B cell (primary cell): ENCODE data around the gene IGFBP7. TPM values are rescaled to one million over a fixed set of nuclear protein-coding genes. Genes with fewer than 3 reads are reported as not detected.

Experiments used
- ATAC-seq: fragments of 200-7000 bp; cut with Tn5 transposase; one replicate; pipeline ENCODE4 v1.10.0; 2021; ENCODE audit warnings: low read depth, mild to moderate bottlenecking, moderate number of reproducible peaks, moderate library complexity
- CTCF ChIA-PET: fragments of 350-600 bp; sonication (Branson Sonifier 250); formaldehyde crosslinking; loops from one replicate; lab custom pipeline; 2021; ENCODE audit warnings: antibody characterized with exemption, inconsistent platforms; lab: Charles Lee
- POLR2A ChIA-PET: fragments of 350-600 bp; sonication (Branson Sonifier 250); formaldehyde crosslinking; loops from one replicate; lab custom pipeline; 2021; ENCODE audit warnings: antibody characterized with exemption; lab: Charles Lee
- DNase-seq: peaks from one replicate; pipeline ENCODE4 v3.0.0; 2013
- H2AFZ ChIP-seq: 2 replicates; pipeline ENCODE4 v1.6.1; 2012; ENCODE audit warnings: mild to moderate bottlenecking, low read depth, low read length; ENCODE audit not compliant: insufficient read depth, poor library complexity, severe bottlenecking
- H3K27ac ChIP-seq, 2 donors: 1 replicate in 1 of 2; 2 replicates in 1 of 2; pipeline ENCODE4 v1.5.1; 2012 to 2013; ENCODE audit warnings: low read length in 2 of 2, mild to moderate bottlenecking in 2 of 2, moderate library complexity in 1 of 2
- H3K27me3 ChIP-seq, 4 experiments: fragments of 200-600 bp in 1 of 4; sonication (generic) in 1 of 4; replicated peaks in 1 of 4; 1 replicate in 2 of 4; 2 replicates in 2 of 4; pipeline versions ENCODE4 v1.6.1 to v1.7.0; 2013 to 2016; ENCODE audit warnings: low read length in 3 of 4, mild to moderate bottlenecking in 2 of 4, mixed read lengths in 1 of 4, moderate library complexity in 1 of 4; ENCODE audit not compliant: insufficient read depth in 4 of 4, control insufficient read depth in 3 of 4; ENCODE audit errors: control extremely low read depth in 1 of 4
- H3K36me3 ChIP-seq, 2 experiments: replicated peaks in 1 of 2; 1 replicate in 1 of 2; 2 replicates in 1 of 2; pipeline versions ENCODE4 v1.6.1 to v1.7.1; 2013; ENCODE audit warnings: low read length in 1 of 2; ENCODE audit not compliant: insufficient read depth in 2 of 2, control insufficient read depth in 1 of 2; ENCODE audit errors: control extremely low read depth in 1 of 2, extremely low read depth in 1 of 2
- H3K4me1 ChIP-seq, 2 donors: fragments of 200-600 bp in 1 of 2; sonication (generic) in 1 of 2; 1 replicate in 1 of 2; 2 replicates in 1 of 2; pipeline versions ENCODE4 v1.5.1 to v1.6.1; 2013 to 2017; ENCODE audit warnings: low read length in 2 of 2; ENCODE audit not compliant: control insufficient read depth in 2 of 2, insufficient read depth in 2 of 2
- H3K4me2 ChIP-seq: replicated peaks from 2 replicates; pipeline ENCODE3; 2012; ENCODE audit warnings: mild to moderate bottlenecking, low read depth, low read length; ENCODE audit not compliant: poor library complexity, severe bottlenecking
- H3K4me3 ChIP-seq, 5 experiments: fragments of 200-600 bp in 1 of 5; sonication (generic) in 1 of 5; 1 replicate in 3 of 5; 2 replicates in 2 of 5; pipeline versions ENCODE4 v1.5.1 to v1.7.0; 2011 to 2016; ENCODE audit warnings: low read length in 4 of 5, mild to moderate bottlenecking in 4 of 5, low read depth in 2 of 5, control low read depth in 1 of 5, moderate library complexity in 1 of 5; ENCODE audit not compliant: insufficient read depth in 1 of 5; ENCODE audit errors: control extremely low read depth in 1 of 5, extremely low read depth in 1 of 5
- H3K79me2 ChIP-seq: fragments of 200-600 bp; sonication (generic); one replicate; pipeline ENCODE4 v1.6.0; 2016; ENCODE audit warnings: low read length; ENCODE audit not compliant: control insufficient read depth, insufficient read depth
- H3K9ac ChIP-seq: fragments of 200-600 bp; sonication (generic); 2 replicates; pipeline ENCODE4 v1.6.1; 2017; ENCODE audit warnings: mild to moderate bottlenecking, low read length, moderate library complexity
- H3K9me3 ChIP-seq, 3 donors: one replicate each; pipeline versions ENCODE4 v1.6.1 to v1.7.1; 2013; ENCODE audit warnings: low read length in 2 of 3; ENCODE audit not compliant: control insufficient read depth in 2 of 3, insufficient read depth in 1 of 3; ENCODE audit errors: control extremely low read depth in 1 of 3
- H4K20me1 ChIP-seq: 2 replicates; pipeline ENCODE4 v1.6.0; 2012; ENCODE audit warnings: mild to moderate bottlenecking, low read length; ENCODE audit not compliant: insufficient read depth, control insufficient read depth, poor library complexity, severe bottlenecking
- H3K27ac Mint-ChIP-seq: one replicate; pipeline ENCODE4 v1.8.0; 2021; ENCODE audit warnings: mixed read lengths
- H3K27me3 Mint-ChIP-seq: one replicate; pipeline ENCODE4 v1.8.0; 2021; ENCODE audit warnings: mixed read lengths
- H3K4me1 Mint-ChIP-seq: one replicate; pipeline ENCODE4 v1.8.0; 2021; ENCODE audit warnings: mixed read lengths
- H3K4me3 Mint-ChIP-seq: one replicate; pipeline ENCODE4 v1.8.0; 2021; ENCODE audit warnings: mixed read lengths
- H3K9me3 Mint-ChIP-seq: one replicate; pipeline ENCODE4 v1.8.0; 2022; ENCODE audit warnings: mixed read lengths; ENCODE audit not compliant: insufficient read depth
- CTCF ChIP-seq: fragments of 200-600 bp; IDR thresholded peaks from one replicate; pipeline ENCODE4 v1.8.0; 2022; ENCODE audit warnings: antibody characterized with exemption, mild to moderate bottlenecking
- EZH2 ChIP-seq: IDR thresholded peaks from 2 replicates; pipeline ENCODE4 v1.6.1; 2012; ENCODE audit warnings: borderline replicate concordance, low read depth, mild to moderate bottlenecking, moderate library complexity, low read length; ENCODE audit not compliant: insufficient read depth, poor library complexity, severe bottlenecking
- WGBS: methylation state at CpG from one replicate; pipeline ENCODE4 v1.1.5; 2013; ENCODE audit warnings: missing lambda C conversion rate; ENCODE audit not compliant: insufficient coverage; 5-methylcytosine and 5-hydroxymethylcytosine counted together
- intact Hi-C: fragments of 100-400 bp; cut with micrococcal nuclease; formaldehyde crosslinking; loops from one replicate; pipeline ENCODE4 v1.10.0; 2022
- polyA plus RNA-seq: library from polyadenylated mRNA; depleted of rRNA; stranded (reverse); fragments of >200 nt; gene quantifications from 2 replicates; pipeline ENCODE4 v1.2.3, GENCODE V29; 2012
- total RNA-seq, 2 donors: library from RNA; stranded (reverse); fragments of 120-200 nt in 1 of 2; gene quantifications; 1 replicate in 1 of 2; 2 replicates in 1 of 2; pipeline versions ENCODE4 v1.2.3 to v1.2.4, GENCODE V29; 2013 to 2022

The IGFBP7 gene
- total and polyA plus RNA-seq, 2 donors (not counting 1 experiment from before 2014, with no cell fraction given), result 0.37 TPM; not detected in 1

GRCh38 chr4:57086031-57086723 is 24.0 kb downstream of the IGFBP7 start:
- Histone ChIP-seq H3K79me2 (no peaks in the 10 kb centered on the region), H3K9ac (no peak overlapping the region), H3K27ac (no peak overlapping the region), H4K20me1 (no peaks in the 10 kb centered on the region), H2AFZ (no peak overlapping the region), H3K9me3 (no peaks in the 10 kb centered on the region), H3K4me2 (no peak overlapping the region), H3K4me3 (no peak overlapping the region), H3K36me3 (no peaks in the 10 kb centered on the region), H3K4me1 (no peaks in the 10 kb centered on the region), H3K27me3 (no peaks in the 10 kb centered on the region)
- H3K4me3 Mint-ChIP-seq, result no peak overlapping the region
- WGBS, result 60% methylated on average over 1 of the region's 4 CpGs
- no peaks in the 10 kb centered on the region for H3K4me1 Mint-ChIP-seq
- POLR2A ChIA-PET, result no interaction called here
- H3K27me3 Mint-ChIP-seq, result peaks cover 24% of the 10 kb centered on the region
- DNase-seq, result no peak
- no peak for TF ChIP-seq CTCF
- TF ChIP-seq EZH2, result no peak
- no peaks in the 10 kb centered on the region for H3K9me3 Mint-ChIP-seq
- H3K27ac Mint-ChIP-seq, result no peak overlapping the region
- CTCF ChIA-PET, result no interaction called here
- intact Hi-C loops, result no loop called here
- ATAC-seq, result no peak

GRCh38 chr4:57085278-57085677 is 24.9 kb downstream of the IGFBP7 start:
- Mint-ChIP-seq H3K9me3 (no peaks in the 10 kb centered on the region), H3K4me3 (no peak overlapping the region), H3K27me3 (peaks cover 19% of the 10 kb centered on the region), H3K27ac (no peak overlapping the region), H3K4me1 (no peaks in the 10 kb centered on the region)
- intact Hi-C loops, result no loop called here
- DNase-seq, result no peak
- Histone ChIP-seq H3K9me3 (no peaks in the 10 kb centered on the region), H2AFZ (no peak overlapping the region), H3K9ac (no peak overlapping the region), H3K36me3 (no peaks in the 10 kb centered on the region), H3K27me3 (no peaks in the 10 kb centered on the region), H3K79me2 (no peaks in the 10 kb centered on the region), H4K20me1 (no peaks in the 10 kb centered on the region), H3K27ac (no peak overlapping the region), H3K4me3 (no peak overlapping the region), H3K4me1 (no peaks in the 10 kb centered on the region), H3K4me2 (no peak overlapping the region)
- POLR2A ChIA-PET, result no interaction called here
- no CpG with 5 or more reads among the region's 4 CpGs for WGBS
- no peak for ATAC-seq
- TF ChIP-seq EZH2, result no peak
- TF ChIP-seq CTCF, result no peak
- CTCF ChIA-PET, result no interaction called here
